Hematopoietic multipotent progenitor cell treated with erythropoietin and hydrocortisone succinate and interleukin-3 and kit ligand, for 15 days (in vitro differentiated cells): Measurements from ENCODE around the gene KCNK17.

Source experiments
- DNase-seq: peaks from one replicate; pipeline ENCODE4 v3.0.0-alpha.2; 2015; ENCODE audit warnings: low spot score

Gene KCNK17

DNA sequence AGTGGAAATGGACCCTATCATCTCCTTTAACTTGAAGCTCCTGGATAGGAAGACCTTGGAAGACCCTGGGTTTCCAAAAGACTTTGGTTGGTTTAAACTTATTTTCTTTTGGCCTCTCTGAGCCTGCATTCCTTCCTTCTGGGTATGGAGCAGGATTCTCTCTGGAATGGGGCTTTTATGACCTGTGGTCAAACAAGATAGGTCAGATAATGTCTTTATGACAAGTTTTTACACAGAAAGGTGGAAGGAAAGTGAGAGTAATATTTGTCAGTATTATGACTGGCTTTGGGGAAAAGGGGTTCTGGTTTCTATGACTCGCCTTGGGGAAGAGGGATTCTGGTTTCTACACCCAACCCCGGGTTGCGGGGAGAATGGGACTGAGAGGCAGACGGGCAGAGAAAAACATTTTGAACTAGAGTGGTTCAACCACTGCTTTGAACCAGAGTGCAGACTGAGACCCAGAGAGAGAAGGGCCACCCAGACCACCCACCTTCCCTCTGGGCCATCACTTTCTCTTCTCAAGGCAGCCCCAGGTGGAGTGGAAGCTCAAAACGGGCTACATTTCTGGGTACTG lies 47.4 kb downstream of the KCNK17 start:
- no peak for DNase-seq

DNA sequence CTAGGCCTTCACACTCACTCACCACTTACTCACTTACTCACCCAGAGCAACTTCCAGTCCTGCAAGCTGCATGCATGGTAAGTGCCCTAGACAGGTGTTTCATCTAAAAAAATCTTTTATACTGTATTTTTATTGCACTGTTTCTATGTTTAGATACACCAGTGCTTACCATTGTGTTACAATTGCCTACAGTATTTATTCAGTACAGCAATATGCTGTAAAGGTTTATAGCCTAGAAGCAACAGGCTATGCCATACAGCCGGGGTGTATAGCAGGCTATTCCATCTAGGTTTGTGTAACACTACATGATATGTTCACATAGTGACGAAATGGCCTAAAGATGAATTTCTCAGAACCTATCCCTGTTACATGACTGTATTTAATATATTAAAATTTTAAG lies 47.8 kb downstream of the KCNK17 start:
- no peak for DNase-seq

- no peak for DNase-seq
These were observed 50.7 kb downstream of the KCNK17 start for GRCh38 chr6:39263303-39264037.

DNA sequence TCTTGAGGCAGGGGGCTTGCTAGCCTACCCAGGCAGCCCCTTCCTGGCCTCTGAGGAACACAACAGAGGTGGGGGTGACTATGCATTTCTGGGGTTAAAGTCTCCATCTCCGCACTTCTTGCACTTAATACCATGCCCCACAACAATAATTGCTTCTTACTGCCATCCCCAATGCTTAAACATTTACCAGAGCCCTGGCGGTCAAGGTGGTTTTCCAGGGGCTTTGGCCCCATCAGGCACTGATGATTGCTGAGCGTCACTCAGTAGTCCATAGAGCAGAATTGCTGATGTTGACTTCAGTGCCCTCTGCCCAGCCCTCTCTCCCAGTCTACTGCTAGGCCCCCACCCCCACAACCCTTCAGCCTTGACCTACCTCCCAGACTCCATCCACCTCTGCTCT lies 52.5 kb downstream of the KCNK17 start:
- no peak for DNase-seq

DNA sequence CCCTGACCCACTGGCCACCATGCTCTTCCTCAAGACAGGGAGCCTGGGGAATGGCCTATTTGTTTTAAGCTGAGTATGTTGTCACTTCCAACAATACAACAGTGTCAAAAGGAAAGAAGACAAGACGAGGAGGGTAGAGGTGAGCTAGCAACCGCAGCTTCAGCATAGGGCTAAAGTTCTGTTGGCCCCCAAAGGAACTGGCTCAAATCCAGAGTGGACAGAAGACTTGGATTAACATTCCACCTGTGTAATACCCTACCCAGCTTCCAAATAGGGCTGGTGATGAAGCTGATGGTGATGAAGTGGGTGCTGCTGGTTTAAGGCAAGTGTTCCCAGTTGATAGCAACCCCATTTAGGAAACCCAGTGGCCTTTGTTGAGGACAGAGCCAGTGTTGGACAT lies 53.3 kb downstream of the KCNK17 start:
- DNase-seq, result no peak

DNA sequence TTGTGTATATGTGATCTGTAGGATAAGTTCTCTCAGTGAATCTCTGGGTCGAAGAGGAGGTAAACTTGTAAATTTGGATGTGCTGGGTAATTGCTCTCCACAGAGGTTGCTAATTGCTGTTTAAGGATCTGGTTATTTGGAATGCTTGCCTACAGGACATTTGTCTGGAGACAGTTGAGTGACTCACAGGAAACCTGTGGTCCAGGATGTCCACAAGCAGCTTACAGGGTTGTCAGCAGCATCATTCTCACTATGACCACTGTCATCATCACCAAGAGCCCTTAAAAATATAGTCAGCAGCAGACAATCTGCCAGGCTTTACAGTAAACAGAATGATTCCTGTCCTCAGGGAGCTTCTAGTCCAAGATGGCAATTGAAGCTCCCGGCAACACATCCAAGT lies 53.8 kb downstream of the KCNK17 start:
- no peak for DNase-seq

DNA sequence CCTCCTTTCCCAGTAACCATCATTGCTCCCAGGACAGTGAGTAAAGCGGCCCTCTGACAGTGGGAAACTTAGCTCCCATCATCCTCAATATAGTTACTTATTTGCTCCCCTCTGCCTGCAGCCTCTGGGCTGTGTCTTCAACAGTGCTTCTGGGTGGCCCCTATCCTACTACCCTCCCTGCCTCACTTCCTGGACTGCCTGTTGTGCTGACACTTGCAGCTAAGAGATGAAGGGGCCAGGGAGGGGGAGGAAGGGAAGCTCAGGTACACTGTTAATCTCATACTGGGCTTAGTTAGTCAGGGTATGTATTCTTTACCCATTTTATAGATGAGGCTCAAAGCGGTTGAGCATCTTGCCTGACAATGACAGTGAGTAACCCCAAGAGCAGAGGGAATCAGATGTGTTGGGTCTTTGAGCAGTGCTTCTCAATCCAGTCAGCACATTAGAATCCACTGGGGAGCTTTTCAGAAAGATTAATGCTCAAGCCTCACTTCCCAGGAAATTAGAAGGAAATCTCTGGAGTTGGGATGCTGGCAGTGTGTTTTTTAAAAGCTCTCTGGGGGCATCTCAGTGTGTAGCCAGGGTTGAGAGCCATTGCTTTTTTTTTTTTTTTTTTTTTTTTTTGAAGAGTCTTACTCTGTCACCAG lies 57.8 kb downstream of the KCNK17 start:
- no peak for DNase-seq

- DNase-seq, result no peak
These were observed 59.2 kb downstream of the KCNK17 start for GRCh38 chr6:39254999-39255535.

- no peak for DNase-seq
These were observed 62.8 kb downstream of the KCNK17 start for GRCh38 chr6:39251406-39251805.

DNA sequence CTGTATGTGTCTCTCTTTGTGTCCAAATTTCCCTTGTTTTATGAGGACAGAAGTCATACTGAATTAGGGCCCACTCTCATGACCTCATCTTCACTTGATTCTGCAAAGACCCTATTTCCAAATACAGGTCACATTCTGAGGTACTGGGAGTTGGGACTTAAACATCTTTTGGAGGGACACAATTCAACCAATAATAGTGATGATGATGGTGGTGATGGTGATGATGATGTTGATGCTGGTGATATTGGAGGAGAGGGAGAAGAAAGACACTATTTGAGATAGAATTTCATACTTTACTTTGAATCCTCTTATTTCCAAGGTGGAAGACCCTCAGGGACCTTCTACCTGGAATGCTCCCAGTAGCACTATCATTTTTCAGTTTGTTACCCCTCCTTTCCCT lies 63.7 kb downstream of the KCNK17 start:
- no peak for DNase-seq

- DNase-seq, result no peak
These were observed 64.9 kb downstream of the KCNK17 start for GRCh38 chr6:39249278-39249677.
